OCI-LY1 (cell line): ENCODE results near the gene GMDS.

ENCODE experiments used
- CTCF ChIP-seq: fragments of 200-600 bp; sonication (generic), shearing (Covaris generic); IDR thresholded peaks from 2 replicates; pipeline ENCODE4 v1.5.1; 2017; ENCODE audit warnings: mild to moderate bottlenecking, antibody characterized with exemption, low read length, moderate library complexity, mixed read lengths
- EZH2 ChIP-seq: fragments of 200-600 bp; sonication (generic), shearing (Covaris generic); IDR thresholded peaks from 2 replicates; pipeline ENCODE4 v1.8.0; 2017; ENCODE audit warnings: borderline replicate concordance, mixed run types, mild to moderate bottlenecking, antibody characterized with exemption, low read length, moderate library complexity, mixed read lengths

DNA sequence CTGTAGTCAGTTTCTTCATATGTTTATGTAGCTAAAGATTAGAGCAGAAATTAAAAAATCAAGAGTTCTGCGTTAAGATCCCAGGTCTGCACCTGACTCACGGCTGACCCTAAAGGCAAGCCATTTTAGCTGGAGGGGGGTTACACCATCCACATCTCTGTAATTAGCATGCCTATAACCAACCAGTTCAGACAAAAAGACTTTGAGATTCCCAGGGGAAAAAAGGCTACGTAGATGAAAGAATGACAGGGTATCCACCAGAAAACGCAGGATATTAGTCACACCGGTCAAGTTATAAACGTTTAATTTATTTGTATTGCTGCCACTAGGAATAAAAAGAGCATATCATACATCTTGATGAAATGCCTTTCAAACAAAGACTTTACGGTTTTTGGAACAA is 336.6 kb downstream of the GMDS start:
- TF ChIP-seq CTCF (no peak), EZH2 (no peak)
